Calu3 (cell line): ENCODE measurements around the gene C19orf44. TPM values are rescaled to one million over a fixed set of nuclear protein-coding genes. Genes with fewer than 3 reads are reported as not detected.
"Not testable (repeated sequence)": the region's sequence is repeated elsewhere in the genome, so short reads cannot be mapped to it uniquely, and the experiment has no call there.

Experiments
- Bru-seq: library from RNA; stranded (reverse); fragments of 400-500 nt; gene quantifications from one replicate; lab custom pipeline; 2021; lab: Mats Ljungman, UMichigan
- BruChase-seq, 2 experiments: library from RNA; stranded (reverse); fragments of 400-500 nt; gene quantifications; one replicate each; lab custom pipeline; 2021; lab: Mats Ljungman, UMichigan
- BruUV-seq: library from RNA; stranded (reverse); fragments of 400-500 nt; replicated peaks from 2 replicates; lab custom pipeline; 2021; lab: Mats Ljungman, UMichigan
- CTCF ChIA-PET: fragments of 300-600 bp; sonication (Branson Sonifier 250); formaldehyde crosslinking; loops from one replicate; lab custom pipeline; 2022; ENCODE audit warnings: antibody characterized with exemption; lab: Charles Lee
- DNase-seq: peaks from one replicate; pipeline ENCODE4 v3.0.0; 2022
- H3K27ac Mint-ChIP-seq: one replicate; pipeline ENCODE4 v1.8.0; 2022; ENCODE audit warnings: mixed read lengths; ENCODE audit not compliant: unreplicated experiment
- H3K27me3 Mint-ChIP-seq: one replicate; pipeline ENCODE4 v1.8.0; 2022; ENCODE audit warnings: mixed read lengths; ENCODE audit not compliant: unreplicated experiment
- H3K36me3 Mint-ChIP-seq: one replicate; pipeline ENCODE4 v1.8.0; 2022; ENCODE audit warnings: mild to moderate bottlenecking, moderate library complexity, mixed read lengths; ENCODE audit not compliant: insufficient read depth, unreplicated experiment
- H3K4me1 Mint-ChIP-seq: one replicate; pipeline ENCODE4 v1.8.0; 2022; ENCODE audit warnings: mild to moderate bottlenecking, low read depth, mixed read lengths; ENCODE audit not compliant: unreplicated experiment
- H3K4me3 Mint-ChIP-seq: one replicate; pipeline ENCODE4 v1.8.0; 2022; ENCODE audit warnings: mild to moderate bottlenecking, low read depth, moderate library complexity, mixed read lengths; ENCODE audit not compliant: unreplicated experiment
- H3K9me3 Mint-ChIP-seq: one replicate; pipeline ENCODE4 v1.8.0; 2022; ENCODE audit warnings: low read depth, mixed read lengths; ENCODE audit not compliant: unreplicated experiment
- CTCF ChIP-seq: fragments of 200-600 bp; IDR thresholded peaks from one replicate; pipeline ENCODE4 v1.8.0; 2022; ENCODE audit warnings: antibody characterized with exemption; ENCODE audit not compliant: unreplicated experiment
- intact Hi-C: fragments of 100-400 bp; cut with micrococcal nuclease; formaldehyde crosslinking; loops from one replicate; pipeline ENCODE4 v1.10.0; 2022; ENCODE audit not compliant: unreplicated experiment
- long read RNA-seq: library from polyadenylated mRNA; stranded (forward); transcript quantifications from one replicate; pipeline ENCODE4 v2.0.0, GENCODE V29; 2022
- total RNA-seq: library from RNA; stranded (reverse); gene quantifications from 2 replicates; pipeline ENCODE4 v1.2.3, GENCODE V29; 2022

Gene C19orf44
- 4.5 and 4.8 TPM in 2 replicates for total RNA-seq
- Bru-seq, nascent RNA, result percentile 34 among the genes with signal in this experiment
- percentile 41 among the genes with signal in this experiment for BruChase-seq, experiment 1, labeled RNA remaining after a 6-hour chase
- percentile 44 among the genes with signal in this experiment for BruChase-seq, experiment 2, labeled RNA remaining after a 2-hour chase
- long read RNA-seq, partial matches to known transcripts, result 0 of 4 reads
- long read RNA-seq, other reads (novel, unspliced or antisense), result 4 of 4 reads

- intact Hi-C loops, result no loop called here
Measured at GRCh38 chr19:16495982-16496612, at the start of gene C19orf44, which contains the start of gene CALR3. Gene C19orf44 (plus strand): TSS chr19:16496394. CDS start chr19:16500793, 4,399 bp downstream. Gene CALR3 (minus strand): TSS chr19:16496167. CDS start chr19:16496129, 38 bp downstream.

GRCh38 chr19:16446724-16447368, 49.3 kb upstream of the C19orf44 start:
- no peak for TF ChIP-seq CTCF
- H3K4me3 Mint-ChIP-seq, result peak overlapping the region; percentile 52
- BruUV-seq, result no TSS peak
- CTCF ChIA-PET, result no interaction called here
- intact Hi-C loops, result no loop called here
- no peaks in the 10 kb centered on the region for H3K36me3 Mint-ChIP-seq
- peak; percentile 65 for DNase-seq
- no peaks in the 10 kb centered on the region for H3K9me3 Mint-ChIP-seq
- H3K27me3 Mint-ChIP-seq, result no peaks in the 10 kb centered on the region
- H3K27ac Mint-ChIP-seq, result peak overlapping the region; percentile 66
- peaks cover 26% of the 10 kb centered on the region for H3K4me1 Mint-ChIP-seq

More at GRCh38 chr19:16495982-16496612, at the start of gene C19orf44, which contains the start of gene CALR3:
- peak; percentile 94 for DNase-seq
- H3K4me1 Mint-ChIP-seq, result no peaks in the 10 kb centered on the region
- peak within 1 kb of the TSS; percentile 83 for H3K27ac Mint-ChIP-seq
- H3K27me3 Mint-ChIP-seq, result no peaks in the 10 kb centered on the region
- no peak for TF ChIP-seq CTCF
- H3K9me3 Mint-ChIP-seq, result no peaks in the 10 kb centered on the region
- CTCF ChIA-PET, result interaction anchor here (0.6 kb wide), 1 partner anchor 26 kb away, joined by 3 read pairs; no protein-coding TSS in a partner anchor
- H3K36me3 Mint-ChIP-seq, result peaks cover 18% of the 10 kb centered on the region
- peak within 1 kb of the TSS; percentile 100 for H3K4me3 Mint-ChIP-seq
- no TSS peak for BruUV-seq

- intact Hi-C loops, BruUV-seq, H3K36me3 Mint-ChIP-seq, H3K27me3 Mint-ChIP-seq, H3K9me3 Mint-ChIP-seq, H3K27ac Mint-ChIP-seq, CTCF ChIA-PET, DNase-seq, H3K4me3 Mint-ChIP-seq: not testable (repeated sequence)
- peaks cover 22% of the 10 kb centered on the region for H3K4me1 Mint-ChIP-seq
Measured at GRCh38 chr19:16448872-16449271, 47.3 kb upstream of the C19orf44 start.

- no TSS peak for BruUV-seq
- no peak for TF ChIP-seq CTCF
- H3K27ac Mint-ChIP-seq, result no peak overlapping the region
- intact Hi-C loops, result no loop called here
- DNase-seq, result no peak
- H3K4me3 Mint-ChIP-seq, result no peak overlapping the region
- peaks cover 17% of the 10 kb centered on the region for H3K4me1 Mint-ChIP-seq
- H3K9me3 Mint-ChIP-seq, result no peaks in the 10 kb centered on the region
- H3K36me3 Mint-ChIP-seq, result no peaks in the 10 kb centered on the region
- CTCF ChIA-PET, result no interaction called here
- no peaks in the 10 kb centered on the region for H3K27me3 Mint-ChIP-seq
Measured at GRCh38 chr19:16449330-16449961, 46.7 kb upstream of the C19orf44 start.
